ACHN (cell line): ENCODE results near the gene TEX264.
"Not testable (repeated sequence)": the region's sequence is repeated elsewhere in the genome, so short reads cannot be mapped to it uniquely, and the experiment has no call there.

Source experiments
- DNase-seq: peaks from one replicate; pipeline ENCODE4 v3.0.0-alpha.2; 2015
- in situ Hi-C: cut with HindIII; loops from 2 replicates; pipeline ENCODE4 v1.10.0; 2017; ENCODE audit warnings: low sequenced_read_pairs, low pct_ligation_motif_present, low pct_unique_long_range_greater_than_20kb

The TEX264 gene

DNA sequence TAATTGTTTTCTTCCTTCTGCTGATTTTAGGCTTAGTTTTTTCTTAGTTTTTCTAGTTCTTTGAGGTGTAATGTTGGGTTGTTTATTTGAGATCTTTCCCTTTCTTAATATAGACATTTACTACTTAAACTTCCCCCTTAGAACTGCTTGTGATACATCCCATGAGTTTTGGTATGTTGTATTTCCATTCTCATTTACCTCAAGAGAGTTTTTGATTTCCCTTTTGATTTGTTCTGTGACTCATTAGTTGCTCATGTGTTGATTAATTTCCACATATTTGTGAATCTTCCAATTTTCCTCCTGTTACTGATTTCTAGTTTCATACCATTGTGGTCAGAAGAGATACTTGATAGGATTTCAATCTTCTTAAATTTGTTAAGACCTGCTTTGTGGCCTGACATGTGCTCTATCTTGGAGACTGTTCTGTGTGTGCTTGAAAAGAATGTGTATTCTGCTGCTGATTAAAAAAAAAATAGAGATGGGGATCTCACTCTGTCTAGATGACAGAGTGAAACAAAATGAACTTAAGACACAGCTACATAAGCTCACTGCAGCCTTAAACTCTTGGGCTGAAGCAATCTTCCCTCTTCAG lies 58.1 kb downstream of the TEX264 start:
- in situ Hi-C loops = no loop called here

DNA sequence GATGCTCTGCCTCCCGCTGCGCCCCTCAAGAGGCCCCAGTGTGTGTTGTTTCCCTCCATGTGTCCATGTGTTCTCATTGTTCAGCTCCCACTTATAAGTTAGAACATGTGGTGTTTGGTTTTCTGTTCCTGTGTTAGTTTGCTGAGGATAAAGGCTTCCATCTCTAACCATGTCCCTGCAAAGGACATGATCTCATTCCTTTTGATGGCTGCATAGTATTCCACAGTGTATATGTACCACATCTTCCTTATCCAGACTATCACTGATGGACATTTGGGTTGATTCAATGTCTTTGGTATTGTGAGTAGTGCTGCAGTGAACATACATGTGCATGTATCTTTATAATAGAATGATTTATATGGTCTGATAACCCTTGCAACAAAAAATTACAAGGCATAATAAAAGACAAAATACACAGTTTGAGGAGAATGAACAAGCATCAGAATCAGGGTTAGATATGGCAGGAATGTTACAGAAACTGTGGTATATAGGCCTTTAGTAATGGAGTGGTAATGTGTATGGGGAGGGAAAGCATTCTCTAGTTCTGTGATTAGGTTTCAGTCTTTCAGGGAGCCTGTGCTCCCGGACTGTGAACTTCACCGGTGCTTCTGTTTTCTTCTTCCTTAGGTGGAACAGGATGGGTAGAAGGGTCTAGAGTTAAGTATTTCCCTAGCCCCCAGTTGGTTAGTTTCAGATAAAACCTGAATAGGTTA lies 63.0 kb downstream of the TEX264 start:
- in situ Hi-C loops = no loop called here

More for the DNA sequence above, 58.1 kb downstream of the TEX264 start:
- no peak for DNase-seq

DNA sequence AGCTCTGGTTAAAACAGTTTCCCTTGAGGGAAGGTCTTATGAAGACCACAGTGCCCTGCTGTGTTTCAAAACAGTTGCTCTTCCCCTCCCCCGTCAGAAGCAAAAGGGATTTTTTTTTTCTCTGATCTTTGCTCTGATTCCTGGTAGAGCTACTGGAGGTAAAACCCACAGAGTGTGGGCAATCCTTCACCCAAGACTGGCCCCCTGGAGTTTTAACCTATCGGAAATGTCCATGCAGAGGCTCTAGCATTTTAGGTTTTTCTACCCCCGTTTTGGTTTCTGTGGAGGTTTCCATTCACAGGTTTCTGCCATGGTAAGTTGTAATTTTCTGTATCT lies 63.5 kb downstream of the TEX264 start:
- in situ Hi-C loops = no loop called here

More for the DNA sequence above, 63.0 kb downstream of the TEX264 start:
- DNase-seq = no peak

DNA sequence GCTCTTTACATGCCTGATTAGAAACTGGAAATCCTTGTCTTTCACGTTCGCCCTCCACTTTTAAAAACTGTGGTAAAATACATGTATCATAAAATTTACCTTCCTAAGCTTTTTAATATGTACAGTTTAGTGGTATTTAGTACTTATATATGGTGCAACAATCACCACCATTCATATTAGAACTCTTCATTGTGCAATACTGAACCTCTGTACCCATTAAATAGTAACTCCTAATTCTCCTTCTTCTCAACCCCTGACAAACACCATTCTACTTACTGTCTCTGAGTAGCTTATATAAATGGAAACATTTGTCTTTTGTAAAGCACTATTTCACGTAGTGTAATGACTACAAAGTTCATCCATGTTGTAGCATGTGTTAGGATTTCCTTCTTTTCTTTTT lies 64.0 kb downstream of the TEX264 start:
- in situ Hi-C loops = no loop called here
- no peak for DNase-seq

More for the DNA sequence above, 63.5 kb downstream of the TEX264 start:
- DNase-seq = no peak

DNA sequence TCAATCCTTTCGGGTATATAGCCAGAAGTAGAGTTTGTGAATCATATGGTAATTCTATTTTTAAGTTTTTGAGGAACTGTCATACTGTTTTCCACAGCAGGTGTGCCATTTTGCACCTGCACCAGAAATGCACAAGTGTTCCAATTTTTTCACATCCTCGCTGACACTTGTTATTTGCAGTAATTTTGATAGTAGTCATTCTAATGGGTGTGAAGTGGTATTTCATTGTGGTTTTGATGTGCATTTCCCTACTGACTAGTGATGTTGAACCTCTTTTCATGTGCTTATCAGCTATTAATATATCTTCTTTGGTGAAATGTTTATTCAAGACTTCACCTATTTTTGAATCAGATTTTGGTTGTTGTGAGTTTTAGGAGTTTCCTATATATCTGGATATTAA lies 64.9 kb downstream of the TEX264 start:
- in situ Hi-C loops = no loop called here
- DNase-seq = no peak

DNA sequence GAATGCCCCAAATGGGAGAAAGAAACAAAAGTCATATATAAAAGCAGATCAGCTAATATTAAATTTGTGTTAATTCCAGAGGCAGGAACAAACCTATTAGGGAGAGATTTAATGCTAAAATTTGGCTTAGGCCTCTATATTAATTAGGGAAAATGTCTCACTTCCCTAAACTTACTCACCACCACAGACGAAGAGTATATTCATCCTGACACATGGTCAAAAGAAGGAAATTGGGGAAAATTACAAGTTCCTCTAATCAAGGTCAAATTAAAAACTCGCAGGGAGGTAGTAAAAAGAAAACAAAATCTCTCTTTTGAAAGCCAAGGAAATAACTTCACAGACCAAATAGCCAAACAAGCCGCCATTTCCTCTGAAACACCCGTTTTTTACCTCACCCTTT lies 68.1 kb downstream of the TEX264 start:
- no peak for DNase-seq
- in situ Hi-C loops = no loop called here

DNA sequence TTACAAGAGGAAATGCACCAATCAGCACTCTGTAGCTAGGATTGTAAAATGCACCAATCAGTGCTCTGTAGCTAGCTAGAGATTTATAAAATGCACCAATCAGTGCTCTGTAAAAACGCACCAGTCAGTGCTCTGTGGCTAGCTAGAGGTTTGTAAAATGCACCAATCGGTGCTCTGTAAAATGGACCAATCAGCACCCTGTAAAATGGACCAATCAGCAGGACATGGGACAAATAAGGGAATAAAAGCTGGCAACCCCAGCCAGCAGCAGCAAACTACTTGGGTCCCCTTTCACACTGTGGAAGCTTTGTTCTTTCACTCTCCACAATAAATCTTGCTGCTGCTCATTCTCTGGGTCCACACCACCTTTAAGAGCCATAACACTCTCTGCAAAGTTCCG lies 71.3 kb downstream of the TEX264 start:
- in situ Hi-C loops, DNase-seq: not testable (repeated sequence)

DNA sequence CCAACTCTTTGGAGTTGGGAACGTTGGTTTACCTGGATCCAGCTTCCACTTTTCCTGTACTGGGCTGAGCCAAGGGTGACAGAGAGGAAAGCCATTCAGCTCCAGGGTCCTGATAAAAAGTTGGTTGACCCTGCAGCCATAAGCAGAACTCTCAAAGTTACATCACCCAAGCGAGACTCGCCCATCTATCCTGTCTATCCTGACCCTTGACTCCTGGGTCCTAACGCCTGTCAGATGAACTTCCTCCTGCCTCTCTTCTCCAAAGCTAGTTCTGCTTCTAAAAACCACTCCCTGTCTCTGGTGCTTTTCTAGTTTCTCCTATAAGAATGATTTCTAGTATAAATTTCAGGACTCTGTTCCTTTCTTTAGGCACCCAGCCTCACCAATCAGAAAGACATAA lies 71.9 kb downstream of the TEX264 start:
- DNase-seq, in situ Hi-C loops: not testable (repeated sequence)

DNA sequence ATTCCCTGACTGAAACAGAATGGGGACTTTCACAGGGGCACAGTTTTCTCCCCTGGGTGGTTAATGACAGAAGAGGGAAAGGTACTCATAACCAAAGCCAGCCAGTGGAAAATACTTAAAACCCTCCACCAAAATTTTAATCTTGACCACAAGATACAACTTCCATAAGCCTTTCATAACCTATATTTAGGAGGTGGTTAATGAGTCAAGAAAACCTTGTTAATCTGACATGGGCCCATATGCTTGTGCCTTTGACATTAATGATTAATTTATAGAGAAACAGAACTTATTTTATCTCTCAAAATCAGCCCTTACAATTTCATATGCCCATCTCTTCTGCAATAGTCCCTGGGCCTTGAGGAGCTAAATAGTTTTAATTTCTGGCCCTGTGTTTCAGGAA lies 76.8 kb downstream of the TEX264 start:
- no peak for DNase-seq
- in situ Hi-C loops = no loop called here

DNA sequence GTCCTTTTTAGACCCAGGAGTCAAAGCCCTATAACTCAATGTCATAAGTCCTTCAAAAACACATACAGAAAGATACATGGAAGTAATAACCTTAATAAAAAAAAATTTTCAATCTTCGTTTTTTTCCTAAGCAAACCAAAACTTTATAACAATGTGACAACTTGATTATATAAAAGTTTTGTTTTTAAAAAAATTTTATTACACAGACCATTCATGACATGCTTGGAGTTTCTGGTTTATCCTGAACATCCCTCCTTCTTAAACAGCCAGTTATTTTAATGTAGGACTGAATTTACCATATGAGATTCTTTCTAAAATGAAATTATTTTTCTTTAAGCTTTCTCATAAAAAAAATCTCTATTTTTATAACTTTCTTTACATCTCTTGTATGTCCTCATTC lies 77.3 kb downstream of the TEX264 start:
- DNase-seq = no peak
- in situ Hi-C loops = no loop called here

DNA sequence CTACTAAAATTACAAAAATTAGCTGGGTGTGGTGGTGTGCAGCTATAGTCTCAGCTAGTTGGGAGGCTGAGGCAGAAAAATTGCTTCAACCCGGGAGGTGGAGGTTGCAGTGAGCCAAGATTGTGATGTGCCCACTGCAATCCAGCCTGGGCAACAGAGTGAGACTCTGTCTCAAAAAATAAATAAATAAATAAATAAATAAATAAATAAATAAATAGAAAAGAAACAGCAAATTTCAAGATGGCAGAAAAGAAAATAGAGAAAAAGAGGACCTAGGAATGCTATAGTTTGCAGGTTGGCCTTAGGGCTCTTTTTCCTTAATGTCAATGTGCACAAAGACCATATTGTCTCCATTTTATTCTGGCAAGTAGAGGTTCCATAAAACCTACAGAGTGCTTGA lies 79.8 kb downstream of the TEX264 start:
- in situ Hi-C loops = no loop called here
- DNase-seq = no peak

DNA sequence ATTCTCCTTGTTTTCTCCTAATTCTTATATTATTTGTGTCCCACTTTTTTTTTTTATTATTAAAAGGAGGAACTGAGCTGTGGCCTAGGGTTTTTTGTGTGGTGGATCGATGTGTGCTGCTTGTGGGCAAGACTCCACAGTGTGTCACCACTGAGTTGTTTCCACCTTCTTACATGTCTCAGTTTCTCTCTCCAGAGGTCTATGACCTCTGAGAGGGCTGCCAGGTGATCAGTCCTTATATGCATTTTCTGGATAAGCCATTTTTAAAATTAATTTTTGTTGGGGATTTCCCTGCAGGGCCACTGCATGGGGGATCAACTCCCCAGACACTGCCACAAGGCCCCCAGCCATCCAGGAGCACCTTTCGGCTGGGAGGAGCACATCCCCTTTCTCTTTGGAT lies 80.2 kb downstream of the TEX264 start:
- in situ Hi-C loops = no loop called here
- no peak for DNase-seq
